H1 (cell line): ENCODE measurements around the gene EXOSC7. TPM values are rescaled to one million over a fixed set of nuclear protein-coding genes. Genes with fewer than 3 reads are reported as not detected.

Experiments used
- CTCF ChIA-PET: fragments of 300-600 bp; sonication (Branson Sonifier 250); formaldehyde crosslinking; loops from one replicate; lab custom pipeline; 2021; ENCODE audit not compliant: partially characterized antibody; lab: Charles Lee
- POLR2A ChIA-PET: fragments of 300-600 bp; sonication (Branson Sonifier 250); formaldehyde crosslinking; loops from one replicate; lab custom pipeline; 2021; ENCODE audit warnings: inconsistent platforms; ENCODE audit not compliant: partially characterized antibody; lab: Charles Lee
- DNase-seq, 2 experiments: peaks; one replicate each; pipeline versions ENCODE4 v3.0.0 to v3.0.0-alpha.2; 2010 to 2022; ENCODE audit warnings: low spot score in 2 of 2, low read depth in 1 of 2, mixed read lengths in 1 of 2
- FAIRE-seq: peaks from 2 replicates; lab custom pipeline; 2011; peaks lifted over from hg19 to GRCh38; lab: Jason Lieb, UNC
- H2AFZ ChIP-seq: 2 replicates; pipeline ENCODE4 v1.8.1; 2012; ENCODE audit warnings: low read length, inconsistent platforms
- H2AK5ac ChIP-seq: 2 replicates; pipeline ENCODE4 v1.6.1; 2013; ENCODE audit warnings: low read depth, low read length
- H2BK120ac ChIP-seq: replicated peaks from 2 replicates; pipeline ENCODE3; 2013; ENCODE audit warnings: low read depth, low read length, inconsistent platforms
- H2BK12ac ChIP-seq: 2 replicates; pipeline ENCODE4 v1.6.1; 2013; ENCODE audit warnings: low read depth, low read length
- H2BK15ac ChIP-seq: 2 replicates; pipeline ENCODE4 v1.6.1; 2013; ENCODE audit warnings: low read length
- H2BK20ac ChIP-seq: 2 replicates; pipeline ENCODE4 v1.6.1; 2013; ENCODE audit warnings: low read length
- H2BK5ac ChIP-seq: 2 replicates; pipeline ENCODE4 v1.6.1; 2013; ENCODE audit warnings: low read depth, low read length
- H3K14ac ChIP-seq: 2 replicates; pipeline ENCODE4 v1.6.1; 2013; ENCODE audit warnings: inconsistent platforms; ENCODE audit not compliant: insufficient read length
- H3K18ac ChIP-seq: 2 replicates; pipeline ENCODE4 v1.6.1; 2013; ENCODE audit warnings: low read length; ENCODE audit errors: extremely low read depth
- H3K23ac ChIP-seq: 2 replicates; pipeline ENCODE4 v1.6.1; 2013; ENCODE audit warnings: inconsistent platforms; ENCODE audit not compliant: insufficient read length
- H3K23me2 ChIP-seq: 2 replicates; pipeline ENCODE4 v1.6.1; 2013; ENCODE audit warnings: low read depth, low read length
- H3K27ac ChIP-seq: 2 replicates; pipeline ENCODE4 v1.6.1; 2011; ENCODE audit warnings: low read depth, low read length, inconsistent platforms
- H3K27me3 ChIP-seq, 4 experiments: replicated peaks in 1 of 4; 1 replicate in 1 of 4; 2 replicates in 3 of 4; pipeline versions ENCODE4 v1.6.1 to v1.8.1; 2011 to 2013; ENCODE audit warnings: low read length in 3 of 4, mild to moderate bottlenecking in 3 of 4, inconsistent platforms in 2 of 4, mixed read lengths in 2 of 4, moderate library complexity in 1 of 4; ENCODE audit not compliant: control insufficient read depth in 3 of 4, insufficient read depth in 3 of 4; ENCODE audit errors: extremely low read depth in 1 of 4
- H3K36me3 ChIP-seq, 4 experiments: 2 replicates each; pipeline versions ENCODE4 v1.6.1 to v1.8.1; 2011 to 2013; ENCODE audit warnings: mild to moderate bottlenecking in 4 of 4, low read length in 3 of 4, moderate library complexity in 2 of 4, control low read depth in 1 of 4, inconsistent platforms in 1 of 4; ENCODE audit not compliant: insufficient read depth in 4 of 4, control insufficient read depth in 2 of 4
- H3K4ac ChIP-seq: replicated peaks from 2 replicates; pipeline ENCODE3; 2013; ENCODE audit warnings: low read length, low read depth, mixed read lengths, inconsistent platforms; ENCODE audit not compliant: insufficient read length
- H3K4me1 ChIP-seq, 4 experiments: replicated peaks in 1 of 4; 1 replicate in 1 of 4; 2 replicates in 3 of 4; pipeline versions ENCODE4 v1.6.1 to v1.8.1; 2011 to 2013; ENCODE audit warnings: low read length in 3 of 4, inconsistent platforms in 2 of 4, mixed read lengths in 1 of 4; ENCODE audit not compliant: insufficient read depth in 4 of 4, control insufficient read depth in 3 of 4
- H3K4me2 ChIP-seq, 2 experiments: 2 replicates each; pipeline versions ENCODE4 v1.6.1 to v1.8.1; 2011 to 2013; ENCODE audit warnings: low read depth in 2 of 2, low read length in 2 of 2, control low read depth in 1 of 2, inconsistent platforms in 1 of 2, mild to moderate bottlenecking in 1 of 2; ENCODE audit not compliant: insufficient read depth in 1 of 2
- H3K4me3 ChIP-seq, 4 experiments: fragments of 200-600, 300-600 bp in 1 of 4; sonication (generic), shearing (Covaris generic), sonication (Bioruptor Twin) in 1 of 4; 2 replicates each; pipeline versions ENCODE4 v1.5.1 to v1.8.1; 2011 to 2016; ENCODE audit warnings: low read length in 4 of 4, low read depth in 3 of 4, control low read depth in 2 of 4, inconsistent platforms in 2 of 4, mild to moderate bottlenecking in 2 of 4, mixed read lengths in 1 of 4, moderate library complexity in 1 of 4; ENCODE audit not compliant: insufficient read depth in 2 of 4; ENCODE audit errors: extremely low read depth in 1 of 4
- H3K56ac ChIP-seq: replicated peaks from 2 replicates; pipeline ENCODE3; 2013; ENCODE audit warnings: low read depth, mild to moderate bottlenecking, mixed read lengths, low read length, inconsistent platforms; ENCODE audit not compliant: insufficient read length
- H3K79me1 ChIP-seq: 2 replicates; pipeline ENCODE4 v1.6.1; 2013; ENCODE audit warnings: low read depth, low read length, control low read depth
- H3K79me2 ChIP-seq, 2 experiments: 2 replicates each; pipeline versions ENCODE4 v1.6.1 to v1.8.1; 2012 to 2013; ENCODE audit warnings: low read length in 2 of 2, mild to moderate bottlenecking in 2 of 2, inconsistent platforms in 1 of 2; ENCODE audit not compliant: insufficient read depth in 2 of 2, control insufficient read depth in 1 of 2
- H3K9ac ChIP-seq, 4 experiments: replicated peaks in 1 of 4; 1 replicate in 1 of 4; 2 replicates in 3 of 4; pipeline versions ENCODE4 v1.6.1 to v1.8.1; 2011 to 2013; ENCODE audit warnings: low read depth in 3 of 4, low read length in 3 of 4, control low read depth in 2 of 4, mild to moderate bottlenecking in 2 of 4, moderate library complexity in 2 of 4, inconsistent platforms in 1 of 4; ENCODE audit errors: extremely low read depth in 1 of 4
- H3K9me3 ChIP-seq, 2 experiments: 2 replicates each; pipeline versions ENCODE4 v1.6.1 to v1.8.1; 2012 to 2013; ENCODE audit warnings: mild to moderate bottlenecking in 2 of 2, moderate library complexity in 2 of 2, control low read depth in 1 of 2, inconsistent platforms in 1 of 2, low read depth in 1 of 2, low read length in 1 of 2, mixed read lengths in 1 of 2; ENCODE audit not compliant: insufficient read depth in 2 of 2
- H4K20me1 ChIP-seq, 2 experiments: replicated peaks in 1 of 2; 2 replicates each; pipeline versions ENCODE3 to v1.8.1; 2011 to 2013; ENCODE audit warnings: inconsistent platforms in 2 of 2, low read length in 2 of 2, mild to moderate bottlenecking in 1 of 2; ENCODE audit not compliant: insufficient read depth in 2 of 2, control insufficient read depth in 1 of 2
- H4K5ac ChIP-seq: 2 replicates; pipeline ENCODE4 v1.6.1; 2013; ENCODE audit warnings: low read length, low read depth, mixed read lengths, inconsistent platforms; ENCODE audit not compliant: insufficient read length
- H4K8ac ChIP-seq: 2 replicates; pipeline ENCODE4 v1.8.0; 2013; ENCODE audit warnings: mild to moderate bottlenecking, moderate library complexity, low read length, inconsistent platforms; ENCODE audit not compliant: insufficient read depth; ENCODE audit errors: extremely low read depth
- H4K91ac ChIP-seq: replicated peaks from 2 replicates; pipeline ENCODE3; 2013; ENCODE audit warnings: low read length, mixed read lengths, inconsistent platforms; ENCODE audit not compliant: insufficient read length
- BCL11A ChIP-seq, 2 experiments: IDR thresholded peaks; one replicate each; pipeline ENCODE4 v1.6.1; 2011; ENCODE audit warnings: low read depth in 2 of 2, low read length in 2 of 2, mild to moderate bottlenecking in 2 of 2
- CHD2 ChIP-seq: IDR thresholded peaks from 2 replicates; pipeline ENCODE4 v1.6.1; 2012; ENCODE audit warnings: low read length, improper control_type of control experiment
- CTBP2 ChIP-seq: IDR thresholded peaks from 2 replicates; pipeline ENCODE4 v1.7.0; 2011; ENCODE audit warnings: borderline replicate concordance, mild to moderate bottlenecking, moderate library complexity, mixed read lengths, low read length; ENCODE audit not compliant: insufficient read depth, insufficient read length
- EGR1 ChIP-seq: IDR thresholded peaks from 2 replicates; pipeline ENCODE4 v1.6.1; 2011; ENCODE audit warnings: low read depth, low read length, borderline replicate concordance
- EP300 ChIP-seq, 2 experiments: IDR thresholded peaks; 1 replicate in 1 of 2; 2 replicates in 1 of 2; pipeline ENCODE4 v1.6.1; 2011 to 2012; ENCODE audit warnings: low read depth in 2 of 2, low read length in 2 of 2, mild to moderate bottlenecking in 2 of 2, borderline replicate concordance in 1 of 2, inconsistent platforms in 1 of 2, moderate library complexity in 1 of 2
- EZH2 ChIP-seq: fragments of 200-600 bp; sonication (generic); IDR thresholded peaks from 2 replicates; pipeline ENCODE4 v1.7.1; 2012; ENCODE audit warnings: low read depth, mild to moderate bottlenecking, moderate library complexity, low read length, inconsistent platforms; ENCODE audit not compliant: severe bottlenecking
- GABPA ChIP-seq: IDR thresholded peaks from 2 replicates; pipeline ENCODE4 v1.6.1; 2011; ENCODE audit warnings: mild to moderate bottlenecking, low read length, moderate library complexity, borderline replicate concordance; ENCODE audit not compliant: insufficient read depth
- HDAC2 ChIP-seq, 2 experiments: fragments of 300-600 bp in 1 of 2; sonication (generic) in 1 of 2; IDR thresholded peaks; 2 replicates each; pipeline ENCODE4 v1.6.1; 2011 to 2012; ENCODE audit warnings: low read depth in 2 of 2, low read length in 2 of 2, mild to moderate bottlenecking in 2 of 2, moderate library complexity in 2 of 2, borderline replicate concordance in 1 of 2, inconsistent platforms in 1 of 2
- RAD21 ChIP-seq, 2 experiments: IDR thresholded peaks in 1 of 2; conservative IDR thresholded peaks in 1 of 2; 2 replicates each; pipeline ENCODE4 v1.6.1; 2011; ENCODE audit warnings: low read depth in 2 of 2, low read length in 2 of 2, improper control_type of control experiment in 1 of 2, inconsistent platforms in 1 of 2, mild to moderate bottlenecking in 1 of 2, moderate library complexity in 1 of 2
- SIX5 ChIP-seq: IDR thresholded peaks from 2 replicates; pipeline ENCODE4 v1.6.1; 2011; ENCODE audit warnings: mild to moderate bottlenecking, low read depth, low read length
- TEAD4 ChIP-seq: IDR thresholded peaks from 2 replicates; pipeline ENCODE4 v1.6.1; 2012; ENCODE audit warnings: low read depth, low read length, inconsistent platforms, mixed read lengths
- polyA plus RNA-seq, 7 experiments: library from polyadenylated mRNA; depleted of rRNA in 3 of 7; stranded (reverse) in 5 of 7; unstranded in 2 of 7; fragments of >200 nt in 5 of 7; fragments of 200-250 nt in 2 of 7; gene quantifications; 1 replicate in 5 of 7; 2 replicates in 1 of 7; 4 replicates in 1 of 7; pipeline versions ENCODE4 v1.2.1 to v1.2.3, GENCODE V29; 2011 to 2013; ENCODE audit warnings: missing spikeins in 2 of 7, mixed read lengths in 2 of 7
- total RNA-seq: library from RNA; stranded (reverse); fragmentation: NEBNext Ultra II Directional; extraction: Animal tissue kit (Norgen Biotek cat#: 25700); gene quantifications from 2 replicates; pipeline ENCODE4 v1.2.1, GENCODE V29; 2021

Gene EXOSC7
- total and polyA plus RNA-seq, 2 of the 8 experiments (the other 6 are each of a cell fraction or from before 2014, with no cell fraction given), result 92.7 to 94.5 TPM

DNA sequence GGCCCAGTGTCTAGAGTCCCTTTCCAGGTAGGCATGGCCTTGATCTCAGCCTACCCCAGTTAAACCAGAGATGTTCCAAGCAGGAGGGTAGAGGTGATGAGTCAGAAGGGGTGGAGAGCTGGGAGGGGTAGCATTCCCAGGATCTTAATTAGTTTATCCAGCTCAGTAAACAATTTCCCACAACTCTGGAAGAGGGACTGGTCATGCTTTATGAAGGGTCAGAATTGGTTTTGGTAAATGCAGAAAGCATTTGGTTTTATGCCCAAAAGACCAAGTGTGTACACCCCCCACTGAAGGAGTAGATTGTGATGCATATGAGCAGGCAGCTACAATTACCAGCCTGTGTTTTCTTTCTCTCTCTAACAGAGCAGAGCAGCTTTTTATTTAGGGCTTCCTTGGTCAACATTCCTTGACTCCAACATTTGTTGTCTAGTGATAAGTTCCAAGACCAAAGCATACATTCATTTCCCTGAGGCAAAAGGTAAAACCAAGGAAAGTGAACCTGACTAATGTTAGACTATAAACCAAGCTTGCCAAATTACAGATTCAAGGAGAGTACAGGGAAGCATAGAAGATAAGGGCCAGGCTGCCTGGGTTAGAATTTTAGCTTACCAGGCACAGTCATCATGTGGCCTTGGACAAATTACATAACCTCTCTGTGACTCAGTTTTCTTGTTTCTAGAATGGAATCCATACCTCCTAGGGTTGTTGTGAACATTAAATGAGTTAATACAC, 17.6 kb downstream of the EXOSC7 start:
- no peaks in the 10 kb centered on the region for H3K27me3 ChIP-seq
- FAIRE-seq, result peak; percentile 32
- 0 out of 2 replicates have a peak overlapping the region, but pooled peaks have one; percentile 5 for H3K27ac ChIP-seq
- ChIA-PET CTCF (interaction anchor here (0.6 to 5.0 kb wide), 15 partner anchors 8 to 275 kb away, joined by 3 to 37 read pairs (median 4); no protein-coding TSS in a partner anchor), POLR2A (interaction anchor here (0.6 to 6.6 kb wide), 5 partner anchors 11 to 1668 kb away, joined by 3 to 29 read pairs (median 3); partner anchors contain the start of genes EXOSC7 and ZDHHC3)
- H4K91ac ChIP-seq, result peak overlapping the region; percentile 17
- no peak overlapping the region for H2AK5ac ChIP-seq
- H3K14ac ChIP-seq, result no peak overlapping the region
- H3K56ac ChIP-seq, result no peak overlapping the region
- no peak overlapping the region for H2BK120ac ChIP-seq
- H3K4me1 ChIP-seq, result peaks cover 4 to 11% (median 7%) of the 10 kb centered on the region in 4 experiments
- H3K36me3 ChIP-seq, result peaks cover 16 to 55% (median 34%) of the 10 kb centered on the region in 4 experiments
- H2AFZ ChIP-seq, result no peak overlapping the region
- H3K23me2 ChIP-seq, result no peaks in the 10 kb centered on the region; the same call in 1 of the 2 replicates
- DNase-seq, result no peak
- no peak overlapping the region for H2BK12ac ChIP-seq
- no peak overlapping the region for H2BK20ac ChIP-seq
- no peak overlapping the region for H3K4ac ChIP-seq
- H3K4me2 ChIP-seq, result peak overlapping the region; percentile 18 to 50
- no peak overlapping the region; the same call in 1 of the 2 replicates for H3K18ac ChIP-seq
- peaks cover 0 to 45% of the 10 kb centered on the region in 2 experiments; a peak in 2 of 4 replicates for H3K79me2 ChIP-seq
- no peak overlapping the region for H2BK15ac ChIP-seq
- H3K79me1 ChIP-seq, result peaks cover 6% of the 10 kb centered on the region; the same call in 1 of the 2 replicates
- no peak overlapping the region for H4K5ac ChIP-seq
- H2BK5ac ChIP-seq, result no peak overlapping the region
- H3K4me3 ChIP-seq, result peak overlapping the region in 1 of 4 experiments; percentile 1; a peak in 2 of 8 replicates
- H3K23ac ChIP-seq, result no peak overlapping the region
- H4K20me1 ChIP-seq, result peaks cover 2 to 11% of the 10 kb centered on the region in 2 experiments
- no peak overlapping the region for H4K8ac ChIP-seq
- H3K9ac ChIP-seq, result no peak overlapping the region
- H3K9me3 ChIP-seq, result no peaks in the 10 kb centered on the region
- TF ChIP-seq EP300 (IDR thresholded peaks at IDR 0.05; ENCODE audit: borderline replicate concordance in 1 of 2, low read depth in 2 of 2, low read length in 2 of 2) (no peak), TEAD4 (no peak), RAD21 (IDR thresholded peaks at IDR 0.05 in 1 of 2, conservative IDR thresholded peaks at IDR 0.05 in 1 of 2; ENCODE audit: low read depth in 2 of 2, low read length in 2 of 2) (no peak), EGR1 (no peak), GABPA (no peak), EZH2 (no peak), CHD2 (no peak), CTBP2 (no peak), SIX5 (no peak), BCL11A (IDR thresholded peaks at IDR 0.05; ENCODE audit: low read depth in 2 of 2, low read length in 2 of 2) (no peak), HDAC2 (IDR thresholded peaks at IDR 0.05; ENCODE audit: borderline replicate concordance in 1 of 2, low read depth in 2 of 2, low read length in 2 of 2) (no peak)
